ENCODE measurements around the gene TPSG1. TPM values are rescaled to one million over a fixed set of nuclear protein-coding genes. Genes with fewer than 3 reads are reported as not detected.

TPSG1 gene
- total and polyA plus RNA-seq, 2 of the 13 experiments (the other 11 are each of a cell fraction or from before 2014, with no cell fraction given) = not detected

DNA sequence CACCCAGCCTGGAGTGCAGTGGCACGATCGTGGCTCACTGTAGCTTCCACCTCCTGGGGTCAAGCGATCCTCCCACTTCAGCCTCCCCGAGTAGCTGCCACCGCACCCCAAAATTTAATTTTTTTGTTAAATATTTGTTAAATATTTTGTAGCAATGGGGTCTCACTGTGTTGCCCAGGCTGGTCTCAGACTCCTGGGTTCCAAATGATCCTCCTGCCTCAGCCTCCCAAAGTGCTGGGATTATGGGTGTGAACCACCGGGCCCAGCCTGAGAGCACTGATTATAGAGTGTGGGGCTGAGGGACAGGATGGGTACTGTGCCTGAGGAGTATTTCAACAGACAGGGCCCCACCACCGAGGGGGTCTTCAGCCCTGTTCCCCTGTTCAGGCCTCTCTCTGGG is 35.6 kb downstream of the TPSG1 start:
- Histone ChIP-seq H2AFZ (ENCODE audit: low read length) (no peak overlapping the region), H3K79me2 (ENCODE audit: insufficient read depth, low read length) (no peaks in the 10 kb centered on the region), H3K9me3 (ENCODE audit: low read length) (no peaks in the 10 kb centered on the region), H3K9ac (ENCODE audit: insufficient read depth, low read depth, low read length) (no peak overlapping the region), H3K36me3 (replicated peaks in 1 of 2; ENCODE audit: control insufficient read depth in 1 of 2, insufficient read depth in 2 of 2, low read length in 2 of 2) (no peaks in the 10 kb centered on the region), H3K4me1 (ENCODE audit: insufficient read depth, low read length) (peaks cover 18% of the 10 kb centered on the region), H3K27ac (ENCODE audit: extremely low read length, insufficient read depth, low read length) (no peak overlapping the region), H3K27me3 (ENCODE audit: control insufficient read depth in 1 of 2, insufficient read depth in 2 of 2, low read length in 2 of 2) (peaks cover 0 to 15% of the 10 kb centered on the region in 2 experiments; a peak in 3 of 5 replicates), H3K4me2 (ENCODE audit: low read depth, low read length) (no peak overlapping the region), H4K20me1 (ENCODE audit: insufficient read depth, low read length) (peaks cover 28% of the 10 kb centered on the region; the same call in 1 of the 2 replicates), H3K4me3 (replicated peaks in 1 of 3; ENCODE audit: insufficient read depth in 1 of 3, low read depth in 2 of 3, low read length in 3 of 3) (no peak overlapping the region)
- FAIRE-seq = no peak
- WGBS (ENCODE audit: low lambda C conversion rate) = 22% methylated on average over 7 of the region's 7 CpGs
- BruUV-seq (replicated peaks) = no TSS peak
- intact Hi-C loops (cut with micrococcal nuclease; ENCODE audit: unreplicated experiment) = no loop called here
- ChIA-PET POLR2A (no interaction called here), CTCF (ENCODE audit: low intra/inter-chr PET ratio, low total read pairs) (no interaction called here)
- TF ChIP-seq, protein P1, sequence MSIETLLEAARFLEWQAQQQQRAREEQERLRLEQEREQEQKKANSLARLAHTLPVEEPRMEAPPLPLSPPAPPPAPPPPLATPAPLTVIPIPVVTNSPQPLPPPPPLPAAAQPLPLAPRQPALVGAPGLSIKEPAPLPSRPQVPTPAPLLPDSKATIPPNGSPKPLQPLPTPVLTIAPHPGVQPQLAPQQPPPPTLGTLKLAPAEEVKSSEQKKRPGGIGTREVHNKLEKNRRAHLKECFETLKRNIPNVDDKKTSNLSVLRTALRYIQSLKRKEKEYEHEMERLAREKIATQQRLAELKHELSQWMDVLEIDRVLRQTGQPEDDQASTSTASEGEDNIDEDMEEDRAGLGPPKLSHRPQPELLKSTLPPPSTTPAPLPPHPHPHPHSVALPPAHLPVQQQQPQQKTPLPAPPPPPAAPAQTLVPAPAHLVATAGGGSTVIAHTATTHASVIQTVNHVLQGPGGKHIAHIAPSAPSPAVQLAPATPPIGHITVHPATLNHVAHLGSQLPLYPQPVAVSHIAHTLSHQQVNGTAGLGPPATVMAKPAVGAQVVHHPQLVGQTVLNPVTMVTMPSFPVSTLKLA (IDR thresholded peaks at IDR 0.05) = no peak
- TF ChIP-seq, protein P2, sequence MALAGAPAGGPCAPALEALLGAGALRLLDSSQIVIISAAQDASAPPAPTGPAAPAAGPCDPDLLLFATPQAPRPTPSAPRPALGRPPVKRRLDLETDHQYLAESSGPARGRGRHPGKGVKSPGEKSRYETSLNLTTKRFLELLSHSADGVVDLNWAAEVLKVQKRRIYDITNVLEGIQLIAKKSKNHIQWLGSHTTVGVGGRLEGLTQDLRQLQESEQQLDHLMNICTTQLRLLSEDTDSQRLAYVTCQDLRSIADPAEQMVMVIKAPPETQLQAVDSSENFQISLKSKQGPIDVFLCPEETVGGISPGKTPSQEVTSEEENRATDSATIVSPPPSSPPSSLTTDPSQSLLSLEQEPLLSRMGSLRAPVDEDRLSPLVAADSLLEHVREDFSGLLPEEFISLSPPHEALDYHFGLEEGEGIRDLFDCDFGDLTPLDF (CRISPR knock-in tag; IDR thresholded peaks at IDR 0.05) = no peak
- TF ChIP-seq, protein P3, sequence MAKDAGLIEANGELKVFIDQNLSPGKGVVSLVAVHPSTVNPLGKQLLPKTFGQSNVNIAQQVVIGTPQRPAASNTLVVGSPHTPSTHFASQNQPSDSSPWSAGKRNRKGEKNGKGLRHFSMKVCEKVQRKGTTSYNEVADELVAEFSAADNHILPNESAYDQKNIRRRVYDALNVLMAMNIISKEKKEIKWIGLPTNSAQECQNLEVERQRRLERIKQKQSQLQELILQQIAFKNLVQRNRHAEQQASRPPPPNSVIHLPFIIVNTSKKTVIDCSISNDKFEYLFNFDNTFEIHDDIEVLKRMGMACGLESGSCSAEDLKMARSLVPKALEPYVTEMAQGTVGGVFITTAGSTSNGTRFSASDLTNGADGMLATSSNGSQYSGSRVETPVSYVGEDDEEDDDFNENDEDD (CRISPR knock-in tag; IDR thresholded peaks at IDR 0.05; ENCODE audit: borderline replicate concordance) = no peak
- no peak for TF ChIP-seq ZNF274 (CRISPR knock-in tag; IDR thresholded peaks at IDR 0.05)
- no peak for TF ChIP-seq NFIC (IDR thresholded peaks at IDR 0.05; ENCODE audit: low read length)
- TF ChIP-seq, protein P4, sequence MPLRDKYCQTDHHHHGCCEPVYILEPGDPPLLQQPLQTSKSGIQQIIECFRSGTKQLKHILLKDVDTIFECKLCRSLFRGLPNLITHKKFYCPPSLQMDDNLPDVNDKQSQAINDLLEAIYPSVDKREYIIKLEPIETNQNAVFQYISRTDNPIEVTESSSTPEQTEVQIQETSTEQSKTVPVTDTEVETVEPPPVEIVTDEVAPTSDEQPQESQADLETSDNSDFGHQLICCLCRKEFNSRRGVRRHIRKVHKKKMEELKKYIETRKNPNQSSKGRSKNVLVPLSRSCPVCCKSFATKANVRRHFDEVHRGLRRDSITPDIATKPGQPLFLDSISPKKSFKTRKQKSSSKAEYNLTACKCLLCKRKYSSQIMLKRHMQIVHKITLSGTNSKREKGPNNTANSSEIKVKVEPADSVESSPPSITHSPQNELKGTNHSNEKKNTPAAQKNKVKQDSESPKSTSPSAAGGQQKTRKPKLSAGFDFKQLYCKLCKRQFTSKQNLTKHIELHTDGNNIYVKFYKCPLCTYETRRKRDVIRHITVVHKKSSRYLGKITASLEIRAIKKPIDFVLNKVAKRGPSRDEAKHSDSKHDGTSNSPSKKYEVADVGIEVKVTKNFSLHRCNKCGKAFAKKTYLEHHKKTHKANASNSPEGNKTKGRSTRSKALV (CRISPR knock-in tag; IDR thresholded peaks at IDR 0.05) = no peak
- TF ChIP-seq ZNF550 (CRISPR knock-in tag; IDR thresholded peaks at IDR 0.05; ENCODE audit: borderline replicate concordance) = no peak
- TF ChIP-seq, protein P5, sequence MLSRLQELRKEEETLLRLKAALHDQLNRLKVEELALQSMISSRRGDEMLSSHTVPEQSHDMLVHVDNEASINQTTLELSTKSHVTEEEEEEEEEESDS (CRISPR knock-in tag; IDR thresholded peaks at IDR 0.05; ENCODE audit: borderline replicate concordance) = no peak
- no peak for TF ChIP-seq HIVEP1 (CRISPR knock-in tag; IDR thresholded peaks at IDR 0.05)
- no peak for ATAC-seq
- no peak for DNase-seq (ENCODE audit: low spot score)
- in situ Hi-C loops (cut with HindIII; ENCODE audit: extremely low pct_ligation_motif_present, low pct_unique_long_range_greater_than_20kb) = no loop called here

All from HepG2 (cell line).